GM12878 (cell line): ENCODE measurements around the gene RUFY3. TPM values are rescaled to one million over a fixed set of nuclear protein-coding genes. Genes with fewer than 3 reads are reported as not detected.

ENCODE experiments used
- ATAC-seq: fragments of 200-7000 bp; cut with Tn5 transposase; 3 replicates; pipeline ENCODE4 v1.9.1; 2020; ENCODE audit warnings: mild to moderate bottlenecking, moderate library complexity
- BruUV-seq: library from RNA; stranded (reverse); fragments of 400-500 nt; replicated peaks from 2 replicates; lab custom pipeline; 2021; lab: Mats Ljungman, UMichigan
- CTCF ChIA-PET: fragments of 300-600 bp; sonication (Branson Sonifier 250); formaldehyde crosslinking; extraction: SDS; loops from one replicate; lab custom pipeline; 2021; ENCODE audit warnings: inconsistent platforms; lab: Yijun Ruan, JAX
- POLR2A ChIA-PET: fragments of 350-600 bp; formaldehyde crosslinking; extraction: SDS; loops from one replicate; lab custom pipeline; 2021; ENCODE audit warnings: inconsistent platforms; lab: Charles Lee
- RAD21 ChIA-PET: fragments of 300-600 bp; sonication (Branson Sonifier 250); formaldehyde crosslinking; loops from one replicate; lab custom pipeline; 2023; ENCODE audit warnings: antibody characterized with exemption; ENCODE audit not compliant: unreplicated experiment; lab: Charles Lee
- SMC1A ChIA-PET: fragments of 300-600 bp; sonication (Branson Sonifier 250); formaldehyde crosslinking; loops from one replicate; lab custom pipeline; 2023; ENCODE audit not compliant: unreplicated experiment, uncharacterized antibody; lab: Charles Lee
- DNase-seq: peaks from one replicate; pipeline ENCODE4 v3.0.0-alpha.2; 2011; ENCODE audit warnings: low read depth, low spot score
- FAIRE-seq: peaks from 3 replicates; lab custom pipeline; 2011; peaks lifted over from hg19 to GRCh38; lab: Jason Lieb, UNC
- H2AFZ ChIP-seq: 2 replicates; pipeline ENCODE4 v1.6.0; 2011; ENCODE audit warnings: low read depth, low read length, control low read depth; ENCODE audit not compliant: control insufficient read depth
- H3K27ac ChIP-seq: 2 replicates; pipeline ENCODE4 v1.5.1; 2011; ENCODE audit warnings: control low read depth; ENCODE audit not compliant: control insufficient read depth, insufficient read depth
- H3K27me3 ChIP-seq, 2 experiments: replicated peaks in 1 of 2; 2 replicates each; pipeline versions ENCODE4 v1.6.0 to v1.6.1; 2011; ENCODE audit warnings: low read length in 1 of 2; ENCODE audit not compliant: control insufficient read depth in 2 of 2, insufficient read depth in 2 of 2
- H3K36me3 ChIP-seq, 2 experiments: 2 replicates each; pipeline ENCODE4 v1.5.1; 2011; ENCODE audit warnings: low read length in 1 of 2; ENCODE audit not compliant: control insufficient read depth in 2 of 2, insufficient read depth in 2 of 2
- H3K4me1 ChIP-seq: 2 replicates; pipeline ENCODE4 v1.6.1; 2011; ENCODE audit warnings: mild to moderate bottlenecking, low read length, moderate library complexity, mixed read lengths; ENCODE audit not compliant: control insufficient read depth, insufficient read depth
- H3K4me2 ChIP-seq: 2 replicates; pipeline ENCODE4 v1.6.0; 2011; ENCODE audit warnings: control low read depth; ENCODE audit not compliant: control insufficient read depth, insufficient read depth
- H3K4me3 ChIP-seq: fragments of 200-600 bp; sonication (generic); 2 replicates; pipeline ENCODE4 v1.5.1; 2016
- H3K79me2 ChIP-seq: 2 replicates; pipeline ENCODE4 v1.6.0; 2011; ENCODE audit warnings: low read length; ENCODE audit not compliant: control insufficient read depth, insufficient read depth
- H3K9ac ChIP-seq: 2 replicates; pipeline ENCODE4 v1.8.0; 2011; ENCODE audit warnings: low read length, control low read depth, mixed read lengths; ENCODE audit not compliant: control insufficient read depth, insufficient read depth
- H3K9me3 ChIP-seq: replicated peaks from 3 replicates; pipeline ENCODE4 v1.5.1; 2011; ENCODE audit warnings: mild to moderate bottlenecking, low read length; ENCODE audit not compliant: control insufficient read depth, insufficient read depth
- H4K20me1 ChIP-seq: 2 replicates; pipeline ENCODE4 v1.6.0; 2011; ENCODE audit not compliant: control insufficient read depth, insufficient read depth
- ATF2 ChIP-seq: IDR thresholded peaks from 2 replicates; pipeline ENCODE4 v1.6.1; 2012; ENCODE audit warnings: low read length, inconsistent platforms
- CREM ChIP-seq: IDR thresholded peaks from 2 replicates; pipeline ENCODE4 v1.6.1; 2014; ENCODE audit warnings: antibody characterized with exemption, low read depth
- EED ChIP-seq: sonication (generic); IDR thresholded peaks from 2 replicates; pipeline ENCODE4 v1.6.1; 2016; ENCODE audit warnings: antibody characterized with exemption, low read depth
- ETV6 ChIP-seq, 2 experiments: fragments of 450-650 bp in 1 of 2; IDR thresholded peaks in 1 of 2; conservative IDR thresholded peaks in 1 of 2; 2 replicates each; pipeline ENCODE4 v1.6.1; 2014; ENCODE audit warnings: antibody characterized with exemption in 1 of 2, borderline replicate concordance in 1 of 2, low read depth in 1 of 2, mild to moderate bottlenecking in 1 of 2, moderate library complexity in 1 of 2
- GABPA ChIP-seq: IDR thresholded peaks from 2 replicates; pipeline ENCODE4 v1.6.1; 2014; ENCODE audit warnings: antibody characterized with exemption, low read depth, mild to moderate bottlenecking, inconsistent platforms
- IKZF1 ChIP-seq: fragments of 450-650 bp; conservative IDR thresholded peaks from 2 replicates; pipeline ENCODE4 v1.6.1; 2017; ENCODE audit warnings: antibody characterized with exemption, mild to moderate bottlenecking
- IKZF2 ChIP-seq, 2 experiments: fragments of 450-650 bp; IDR thresholded peaks; 2 replicates each; pipeline ENCODE4 v1.6.1; 2017; ENCODE audit warnings: mild to moderate bottlenecking in 2 of 2, moderate library complexity in 2 of 2
- JUNB ChIP-seq: IDR thresholded peaks from 2 replicates; pipeline ENCODE4 v1.6.1; 2016; ENCODE audit warnings: antibody characterized with exemption, mild to moderate bottlenecking
- KLF5 ChIP-seq: fragments of 450-650 bp; IDR thresholded peaks from 2 replicates; pipeline ENCODE4 v1.6.1; 2014; ENCODE audit warnings: mild to moderate bottlenecking; ENCODE audit not compliant: partially characterized antibody
- MTA2 ChIP-seq: fragments of 450-650 bp; IDR thresholded peaks from 2 replicates; pipeline ENCODE4 v1.6.1; 2016; ENCODE audit warnings: low read depth, mild to moderate bottlenecking, moderate library complexity
- NFIC ChIP-seq: IDR thresholded peaks from 2 replicates; pipeline ENCODE4 v1.6.1; 2012; ENCODE audit warnings: low read depth, mild to moderate bottlenecking, inconsistent platforms, low read length, moderate library complexity
- RUNX3 ChIP-seq: IDR thresholded peaks from 2 replicates; pipeline ENCODE4 v1.6.1; 2012; ENCODE audit warnings: low read length, inconsistent platforms
- ZBED1 ChIP-seq: IDR thresholded peaks from 2 replicates; pipeline ENCODE4 v1.6.1; 2016; ENCODE audit warnings: borderline replicate concordance
- ZNF592 ChIP-seq: fragments of 450-650 bp; IDR thresholded peaks from 2 replicates; pipeline ENCODE4 v1.6.1; 2017; ENCODE audit warnings: mild to moderate bottlenecking, moderate library complexity
- in situ Hi-C: fragments of 300-500 bp; cut with MboI; formaldehyde crosslinking; loops from 9 replicates; pipeline ENCODE4 v1.14.3; 2018; ENCODE audit warnings: mixed read lengths
- intact Hi-C: fragments of 100-400 bp; cut with micrococcal nuclease; formaldehyde crosslinking; loops from one replicate; pipeline ENCODE4 v1.14.2; 2022; ENCODE audit not compliant: unreplicated experiment
- polyA plus RNA-seq, 11 experiments: library from polyadenylated mRNA; depleted of rRNA in 4 of 11; unstranded in 6 of 11; stranded (reverse) in 5 of 11; fragments of >200 nt; fragmentation: Nextera tagmentation in 4 of 11; fragmentation: Illumina TruSeq in 1 of 11; extraction: Ambion mirVana in 4 of 11; extraction: Trizol in 1 of 11; gene quantifications; 1 replicate in 1 of 11; 2 replicates in 10 of 11; pipeline versions ENCODE4 v1.2.1 to v1.2.3, GENCODE V29; 2011 to 2016; ENCODE audit warnings: inconsistent platforms in 2 of 11, missing spikeins in 2 of 11, low read depth in 1 of 11
- total RNA-seq, 4 experiments: library from RNA; depleted of rRNA in 3 of 4; stranded (reverse); fragments of >200 nt in 3 of 4; fragmentation: Illumina TruSeq in 1 of 4; extraction: Trizol in 1 of 4; gene quantifications; 2 replicates each; pipeline versions ENCODE4 v1.2.1 to v1.2.3, GENCODE V29; 2013 to 2021

RUFY3 gene
- total and polyA plus RNA-seq, 10 of the 15 experiments (the other 5 are each of a cell fraction or from before 2014, with no cell fraction given): 5.1 to 28.3 (median 13.1) TPM

DNA sequence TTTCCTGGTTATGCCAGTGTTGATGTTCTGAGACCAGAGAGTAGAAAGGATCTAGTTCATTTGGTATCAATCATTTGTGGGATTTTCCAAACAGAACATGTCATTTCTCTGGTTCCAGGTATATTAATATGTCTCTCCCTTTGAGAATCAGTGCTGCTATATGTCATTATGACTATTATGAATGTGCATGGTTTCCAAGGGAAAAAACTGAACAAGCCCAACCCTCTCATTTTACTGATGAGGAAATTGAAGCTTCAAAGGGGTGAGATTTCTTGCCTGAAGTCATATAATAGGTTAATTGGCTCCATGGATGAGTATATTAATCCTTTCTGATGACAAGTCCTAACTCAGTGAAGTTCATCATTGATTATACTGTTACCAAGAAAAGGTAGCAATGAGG, 31.9 kb downstream of the RUFY3 start:
- TF ChIP-seq RUNX3: peak; percentile 65; the same call in 1 of the 2 replicates
- peak; percentile 71 for TF ChIP-seq EED
- TF ChIP-seq KLF5: no peak
- TF ChIP-seq NFIC: peak; percentile 73; the same call in 1 of the 2 replicates
- TF ChIP-seq MTA2: no peak
- TF ChIP-seq GABPA: no peak
- TF ChIP-seq JUNB: peak; percentile 89
- no peak for TF ChIP-seq ZNF592
- peak; percentile 44; the same call in 1 of the 2 replicates for TF ChIP-seq CREM
- TF ChIP-seq IKZF1: 0 out of 2 replicates have a peak, but pooled peaks have one; percentile 33
- peak; percentile 44; the same call in 1 of the 2 replicates for TF ChIP-seq ATF2
- peak; percentile 23 to 30; a peak in 1 of 4 replicates for TF ChIP-seq IKZF2 (IDR thresholded peaks at IDR 0.05)
- 0 out of 2 replicates have a peak, but pooled peaks have one; percentile 20 for TF ChIP-seq ZBED1
- 0 out of 4 replicates have a peak, but pooled peaks of 1 of the 2 experiments have one; percentile 31 for TF ChIP-seq ETV6 (conservative IDR thresholded peaks at IDR 0.05 in 1 of 2, IDR thresholded peaks at IDR 0.05 in 1 of 2; ENCODE audit: borderline replicate concordance in 1 of 2, low read depth in 1 of 2)
- H3K79me2 ChIP-seq: no peaks in the 10 kb centered on the region
- ChIA-PET RAD21 (interaction anchor here (0.6 to 7.5 kb wide), 6 partner anchors 16 to 256 kb away, joined by 3 to 86 read pairs (median 5); partner anchors contain the start of gene UTP3), SMC1A (interaction anchor here (0.7 to 14.0 kb wide), 12 partner anchors 8 to 97 kb away, joined by 3 to 204 read pairs (median 4); partner anchors contain the start of gene UTP3), POLR2A (interaction anchor here (0.7 to 3.7 kb wide), 2 partner anchors 19 to 47 kb away, joined by 3 to 24 read pairs; no protein-coding TSS in a partner anchor), CTCF (interaction anchor here (4.6 to 5.9 kb wide), 2 partner anchors 12 to 18 kb away, joined by 23 to 55 read pairs; no protein-coding TSS in a partner anchor)
- intact Hi-C loops: loop anchor here (2.0 kb wide), 1 partner anchor 17 kb away; no protein-coding TSS in a partner anchor
- no peak overlapping the region for H3K4me3 ChIP-seq
- DNase-seq (no peak), FAIRE-seq (no peak), ATAC-seq (peak; percentile 8; the same call in 2 of the 3 replicates)
- H3K27ac ChIP-seq: peak overlapping the region; percentile 45; the same call in 1 of the 2 replicates
- H4K20me1 ChIP-seq: no peaks in the 10 kb centered on the region
- no peaks in the 10 kb centered on the region; the same call in 2 of the 3 replicates for H3K9me3 ChIP-seq
- in situ Hi-C loops: no loop called here
- H3K4me1 ChIP-seq: peaks cover 39% of the 10 kb centered on the region
- no peak overlapping the region for H3K9ac ChIP-seq
- no peaks in the 10 kb centered on the region for H3K36me3 ChIP-seq
- BruUV-seq: no TSS peak
- no peak overlapping the region for H3K4me2 ChIP-seq
- no peaks in the 10 kb centered on the region for H3K27me3 ChIP-seq
- no peak overlapping the region for H2AFZ ChIP-seq
